Measurements from ENCODE around the gene CHST8. TPM values are rescaled to one million over a fixed set of nuclear protein-coding genes. Genes with fewer than 3 reads are reported as not detected.
"Not testable (repeated sequence)": the region's sequence is repeated elsewhere in the genome, so short reads cannot be mapped to it uniquely, and the experiment has no call there.

CHST8 gene
- polyA plus RNA-seq, 1 experiment: not detected

GRCh38 chr19:33616346-33616745 is 5.4 kb upstream of the CHST8 start:
- ChIA-PET POLR2A (no interaction called here), CTCF (no interaction called here)

GRCh38 chr19:33616857-33617256 is 4.9 kb upstream of the CHST8 start:
- H3K27ac ChIP-seq (ENCODE audit: low read depth, low read length): no peak overlapping the region
- POLR2A ChIA-PET: no interaction called here
- H3K9me3 ChIP-seq (ENCODE audit: control insufficient read depth, insufficient read depth, low read length): no peaks in the 10 kb centered on the region
- CTCF ChIA-PET: no interaction called here
- no peak overlapping the region for H3K4me3 ChIP-seq (ENCODE audit: low read depth, low read length)
- no peak for TF ChIP-seq CTCF (IDR thresholded peaks at IDR 0.05; ENCODE audit: low read depth, low read length)
- DNase-seq (ENCODE audit: low read depth, low spot score): no peak
- peaks cover 12% of the 10 kb centered on the region for H3K27me3 ChIP-seq (ENCODE audit: control insufficient read depth, insufficient read depth, low read length)

More at GRCh38 chr19:33616346-33616745, 5.4 kb upstream of the CHST8 start:
- H3K4me3 ChIP-seq (ENCODE audit: low read depth, low read length): no peak overlapping the region
- no peak overlapping the region for H3K27ac ChIP-seq (ENCODE audit: low read depth, low read length)
- H3K27me3 ChIP-seq (ENCODE audit: control insufficient read depth, insufficient read depth, low read length): peaks cover 12% of the 10 kb centered on the region
- no peak for TF ChIP-seq CTCF (IDR thresholded peaks at IDR 0.05; ENCODE audit: low read depth, low read length)
- no peak for DNase-seq (ENCODE audit: low read depth, low spot score)
- H3K9me3 ChIP-seq (ENCODE audit: control insufficient read depth, insufficient read depth, low read length): no peaks in the 10 kb centered on the region

GRCh38 chr19:33618363-33618762 is 3.4 kb upstream of the CHST8 start:
- DNase-seq (ENCODE audit: low read depth, low spot score); POLR2A ChIA-PET; H3K27ac ChIP-seq (ENCODE audit: low read depth, low read length); H3K4me3 ChIP-seq (ENCODE audit: low read depth, low read length); CTCF ChIA-PET; H3K9me3 ChIP-seq (ENCODE audit: control insufficient read depth, insufficient read depth, low read length): not testable (repeated sequence)
- peaks cover 25% of the 10 kb centered on the region for H3K27me3 ChIP-seq (ENCODE audit: control insufficient read depth, insufficient read depth, low read length)

GRCh38 chr19:33618884-33619283 is 2.9 kb upstream of the CHST8 start:
- DNase-seq (ENCODE audit: low read depth, low spot score): no peak
- POLR2A ChIA-PET: no interaction called here
- no peak for TF ChIP-seq CTCF (IDR thresholded peaks at IDR 0.05; ENCODE audit: low read depth, low read length)
- Histone ChIP-seq H3K27me3 (ENCODE audit: control insufficient read depth, insufficient read depth, low read length) (peaks cover 30% of the 10 kb centered on the region), H3K27ac (ENCODE audit: low read depth, low read length) (no peak overlapping the region), H3K4me3 (ENCODE audit: low read depth, low read length) (no peak overlapping the region), H3K9me3 (ENCODE audit: control insufficient read depth, insufficient read depth, low read length) (no peaks in the 10 kb centered on the region)
- CTCF ChIA-PET: no interaction called here

- no peak for DNase-seq (ENCODE audit: low read depth, low spot score)
- TF ChIP-seq CTCF (IDR thresholded peaks at IDR 0.05; ENCODE audit: low read depth, low read length): no peak
- H3K27ac ChIP-seq (ENCODE audit: low read depth, low read length): no peak overlapping the region
- no peak overlapping the region for H3K4me3 ChIP-seq (ENCODE audit: low read depth, low read length)
- ChIA-PET POLR2A (no interaction called here), CTCF (no interaction called here)
- H3K9me3 ChIP-seq (ENCODE audit: control insufficient read depth, insufficient read depth, low read length): no peaks in the 10 kb centered on the region
- H3K27me3 ChIP-seq (ENCODE audit: control insufficient read depth, insufficient read depth, low read length): peaks cover 35% of the 10 kb centered on the region
Measured at GRCh38 chr19:33620611-33621010, 1.1 kb upstream of the CHST8 start.

All from AG04450 (cell line).